Nephron progenitor cell (in vitro differentiated cells): ENCODE measurements around the gene TPRG1L.

ENCODE experiments used
- DNase-seq: peaks from one replicate; pipeline ENCODE4 v3.0.0; 2021
- H3K27ac Mint-ChIP-seq: 2 replicates; pipeline ENCODE4 v1.8.0; 2021; ENCODE audit warnings: mild to moderate bottlenecking, moderate library complexity, mixed read lengths
- H3K27me3 Mint-ChIP-seq: 2 replicates; pipeline ENCODE4 v1.8.0; 2021; ENCODE audit warnings: mild to moderate bottlenecking, low read depth, mixed read lengths; ENCODE audit not compliant: poor library complexity
- H3K36me3 Mint-ChIP-seq: 2 replicates; pipeline ENCODE4 v1.8.0; 2021; ENCODE audit warnings: low read depth, mixed read lengths
- H3K4me1 Mint-ChIP-seq: 2 replicates; pipeline ENCODE4 v1.8.0; 2021; ENCODE audit warnings: mixed read lengths
- H3K4me3 Mint-ChIP-seq: 2 replicates; pipeline ENCODE4 v1.8.0; 2021; ENCODE audit warnings: mild to moderate bottlenecking, moderate library complexity, mixed read lengths
- H3K9me3 Mint-ChIP-seq: 2 replicates; pipeline ENCODE4 v1.8.0; 2021; ENCODE audit warnings: mild to moderate bottlenecking, moderate library complexity, mixed read lengths
- CTCF ChIP-seq: fragments of 200-600 bp; sonication (generic); IDR thresholded peaks from 2 replicates; pipeline ENCODE4 v1.5.0; 2021; ENCODE audit warnings: antibody characterized with exemption

TPRG1L gene

GRCh38 chr1:3663999-3664699 lies 39.3 kb downstream of the TPRG1L start:
- peaks cover 36% of the 10 kb centered on the region for H3K4me1 Mint-ChIP-seq
- no peaks in the 10 kb centered on the region for H3K36me3 Mint-ChIP-seq

GRCh38 chr1:3664700-3665375 lies 40.0 kb downstream of the TPRG1L start:
- no peak overlapping the region for H3K27ac Mint-ChIP-seq
- H3K36me3 Mint-ChIP-seq, result no peaks in the 10 kb centered on the region
- no peak overlapping the region for H3K4me3 Mint-ChIP-seq
- no peak for DNase-seq
- TF ChIP-seq CTCF, result no peak
- H3K9me3 Mint-ChIP-seq, result no peaks in the 10 kb centered on the region
- H3K4me1 Mint-ChIP-seq, result peaks cover 33% of the 10 kb centered on the region
- H3K27me3 Mint-ChIP-seq, result peaks cover 22% of the 10 kb centered on the region

More at GRCh38 chr1:3663999-3664699, 39.3 kb downstream of the TPRG1L start:
- no peak for TF ChIP-seq CTCF
- H3K27me3 Mint-ChIP-seq, result peaks cover 21% of the 10 kb centered on the region
- H3K4me3 Mint-ChIP-seq, result no peak overlapping the region
- H3K27ac Mint-ChIP-seq, result no peak overlapping the region
- no peak for DNase-seq
- H3K9me3 Mint-ChIP-seq, result no peaks in the 10 kb centered on the region

GRCh38 chr1:3668148-3668547 lies 43.3 kb downstream of the TPRG1L start:
- Mint-ChIP-seq H3K27me3 (peaks cover 44% of the 10 kb centered on the region), H3K36me3 (no peaks in the 10 kb centered on the region), H3K9me3 (no peaks in the 10 kb centered on the region), H3K4me3 (no peak overlapping the region), H3K4me1 (peaks cover 49% of the 10 kb centered on the region), H3K27ac (no peak overlapping the region)
- no peak for DNase-seq
- TF ChIP-seq CTCF, result no peak

GRCh38 chr1:3668585-3669300 lies 43.9 kb downstream of the TPRG1L start:
- Mint-ChIP-seq H3K4me1 (peaks cover 55% of the 10 kb centered on the region), H3K9me3 (no peaks in the 10 kb centered on the region), H3K27ac (peak overlapping the region; percentile 38), H3K4me3 (no peak overlapping the region), H3K36me3 (no peaks in the 10 kb centered on the region), H3K27me3 (peaks cover 47% of the 10 kb centered on the region)
- no peak for TF ChIP-seq CTCF
- peak; percentile 64 for DNase-seq

GRCh38 chr1:3669421-3669821 lies 44.6 kb downstream of the TPRG1L start:
- Mint-ChIP-seq H3K27ac (no peak overlapping the region), H3K4me3 (no peak overlapping the region), H3K27me3 (peaks cover 49% of the 10 kb centered on the region), H3K36me3 (no peaks in the 10 kb centered on the region), H3K9me3 (no peaks in the 10 kb centered on the region), H3K4me1 (peaks cover 54% of the 10 kb centered on the region)
- no peak for TF ChIP-seq CTCF
- no peak for DNase-seq
